Measurements from ENCODE around the gene COL27A1.

The COL27A1 gene

DNA sequence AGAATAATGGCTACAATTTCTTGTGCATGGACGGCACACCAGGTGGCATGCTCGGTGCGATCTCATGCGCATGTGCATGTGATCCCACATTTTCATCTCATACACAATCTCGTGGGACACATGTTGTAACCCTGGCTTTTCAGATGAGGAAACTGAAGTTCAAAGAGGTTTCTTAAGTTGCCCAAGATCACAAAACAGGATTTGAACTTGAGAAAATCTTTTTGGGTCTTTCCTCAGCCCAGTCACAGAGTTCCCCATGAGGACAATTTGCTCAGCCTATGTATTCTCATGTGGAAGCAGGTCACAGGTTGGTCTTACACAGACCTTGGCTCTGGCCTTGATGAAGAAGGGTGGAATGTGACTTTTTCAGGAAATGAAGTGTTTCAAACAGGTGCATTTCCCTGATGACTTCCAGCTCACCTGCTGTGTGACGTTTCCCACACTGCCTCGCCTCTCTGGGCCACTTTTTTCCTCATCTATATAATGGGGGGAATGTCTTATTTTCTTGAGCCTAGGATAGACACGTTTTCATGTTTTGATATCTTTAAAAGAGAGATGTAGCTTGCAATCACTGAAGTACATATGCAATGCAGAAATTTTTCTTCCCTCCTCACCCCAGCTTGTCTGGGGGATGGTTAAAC is 160.5 kb downstream of the COL27A1 start:
- no peak overlapping the region for H3K9ac ChIP-seq
- H3K79me2 ChIP-seq: no peaks in the 10 kb centered on the region
- H3K4me1 ChIP-seq: no peaks in the 10 kb centered on the region
- no peak overlapping the region for H3K27ac ChIP-seq
- TF ChIP-seq, protein P1, sequence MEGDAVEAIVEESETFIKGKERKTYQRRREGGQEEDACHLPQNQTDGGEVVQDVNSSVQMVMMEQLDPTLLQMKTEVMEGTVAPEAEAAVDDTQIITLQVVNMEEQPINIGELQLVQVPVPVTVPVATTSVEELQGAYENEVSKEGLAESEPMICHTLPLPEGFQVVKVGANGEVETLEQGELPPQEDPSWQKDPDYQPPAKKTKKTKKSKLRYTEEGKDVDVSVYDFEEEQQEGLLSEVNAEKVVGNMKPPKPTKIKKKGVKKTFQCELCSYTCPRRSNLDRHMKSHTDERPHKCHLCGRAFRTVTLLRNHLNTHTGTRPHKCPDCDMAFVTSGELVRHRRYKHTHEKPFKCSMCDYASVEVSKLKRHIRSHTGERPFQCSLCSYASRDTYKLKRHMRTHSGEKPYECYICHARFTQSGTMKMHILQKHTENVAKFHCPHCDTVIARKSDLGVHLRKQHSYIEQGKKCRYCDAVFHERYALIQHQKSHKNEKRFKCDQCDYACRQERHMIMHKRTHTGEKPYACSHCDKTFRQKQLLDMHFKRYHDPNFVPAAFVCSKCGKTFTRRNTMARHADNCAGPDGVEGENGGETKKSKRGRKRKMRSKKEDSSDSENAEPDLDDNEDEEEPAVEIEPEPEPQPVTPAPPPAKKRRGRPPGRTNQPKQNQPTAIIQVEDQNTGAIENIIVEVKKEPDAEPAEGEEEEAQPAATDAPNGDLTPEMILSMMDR (IDR thresholded peaks at IDR 0.05): no peak
- no peak overlapping the region for H2AFZ ChIP-seq
- H3K4me3 ChIP-seq (ENCODE audit: low read depth, low read length): no peak overlapping the region
- H3K36me3 ChIP-seq (ENCODE audit: control insufficient read depth, insufficient read depth, low read length): no peaks in the 10 kb centered on the region
- H3K9me3 ChIP-seq (ENCODE audit: control insufficient read depth, low read length): no peaks in the 10 kb centered on the region
- H3K27me3 ChIP-seq (ENCODE audit: control insufficient read depth, insufficient read depth, low read length): no peaks in the 10 kb centered on the region
- H3K4me2 ChIP-seq (ENCODE audit: low read length): no peak overlapping the region

DNA sequence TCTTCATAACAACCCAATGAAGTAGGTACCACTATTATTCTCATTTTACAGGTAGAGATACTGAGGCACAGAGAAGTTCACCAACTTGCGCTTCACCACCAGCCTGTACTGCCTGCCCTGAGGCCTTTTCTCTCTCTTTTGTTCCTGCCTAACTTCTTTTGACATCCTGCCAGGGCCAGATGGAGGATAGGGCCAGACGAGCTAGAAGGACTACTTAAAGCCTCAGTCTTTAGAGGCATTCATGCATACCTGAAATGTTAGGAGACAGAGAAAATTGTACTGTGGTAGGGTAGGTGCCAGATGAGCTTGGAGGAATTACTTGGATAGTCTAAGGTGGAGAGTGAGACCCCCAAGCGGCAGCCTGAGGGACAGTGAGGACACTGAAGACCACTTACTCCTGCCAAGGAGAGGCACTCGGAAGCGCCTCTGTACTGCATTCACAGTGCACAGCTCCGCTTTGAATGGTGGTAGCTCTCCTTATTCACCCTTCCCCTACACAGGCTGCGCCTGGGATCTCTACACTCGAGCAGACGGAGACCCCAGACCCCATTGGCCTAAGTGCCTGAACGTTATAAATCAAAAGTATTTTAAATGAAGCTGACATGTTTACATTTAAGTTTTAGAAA is 161.4 kb downstream of the COL27A1 start:
- H3K79me2 ChIP-seq: no peaks in the 10 kb centered on the region
- no peak overlapping the region for H3K4me3 ChIP-seq (ENCODE audit: low read depth, low read length)
- no peaks in the 10 kb centered on the region for H3K4me1 ChIP-seq
- H3K27ac ChIP-seq: no peak overlapping the region
- TF ChIP-seq, protein P1 (IDR thresholded peaks at IDR 0.05): no peak
- no peak overlapping the region for H2AFZ ChIP-seq
- no peak overlapping the region for H3K9ac ChIP-seq
- no peak overlapping the region for H3K4me2 ChIP-seq (ENCODE audit: low read length)
- no peaks in the 10 kb centered on the region for H3K9me3 ChIP-seq (ENCODE audit: control insufficient read depth, low read length)
- no peaks in the 10 kb centered on the region for H3K36me3 ChIP-seq (ENCODE audit: control insufficient read depth, insufficient read depth, low read length)
- no peaks in the 10 kb centered on the region for H3K27me3 ChIP-seq (ENCODE audit: control insufficient read depth, insufficient read depth, low read length)

DNA sequence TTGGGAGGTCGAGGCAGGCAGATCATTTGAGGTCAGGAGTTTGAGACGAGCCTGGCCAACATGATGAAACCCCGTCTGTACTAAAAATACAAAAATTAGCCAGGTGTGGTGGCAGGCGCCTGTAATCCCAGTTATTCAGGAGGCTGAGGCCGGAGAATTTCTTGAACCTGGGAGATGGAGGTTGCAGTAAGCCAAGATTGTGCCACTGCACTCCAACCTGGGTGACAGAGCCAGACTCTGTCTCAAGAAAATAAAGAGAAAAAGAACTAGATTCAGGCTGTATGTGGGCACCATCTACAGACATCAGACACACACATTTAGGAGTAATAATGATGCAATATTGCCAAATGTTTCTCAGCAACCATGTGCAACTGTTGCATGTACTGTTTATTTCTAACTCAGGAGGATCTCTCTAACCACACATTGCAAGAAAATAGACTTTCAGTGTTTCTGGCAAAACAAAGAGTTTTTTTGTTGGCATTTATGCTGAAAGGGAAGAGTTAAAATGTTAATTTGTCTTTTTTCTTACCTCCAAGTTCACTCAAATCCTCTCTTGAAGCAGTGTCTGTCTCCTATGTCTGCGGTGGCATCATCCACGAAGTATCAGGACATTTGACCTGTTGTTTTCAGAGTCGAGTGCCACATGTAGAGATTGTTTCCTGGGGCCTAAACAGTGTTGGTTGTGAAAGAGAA is 162.5 kb downstream of the COL27A1 start:
- TF ChIP-seq, protein P1 (IDR thresholded peaks at IDR 0.05): no peak
- H2AFZ ChIP-seq: no peak overlapping the region
- H3K27me3 ChIP-seq (ENCODE audit: control insufficient read depth, insufficient read depth, low read length): no peaks in the 10 kb centered on the region
- no peaks in the 10 kb centered on the region for H3K9me3 ChIP-seq (ENCODE audit: control insufficient read depth, low read length)
- no peak overlapping the region for H3K4me3 ChIP-seq (ENCODE audit: low read depth, low read length)
- H3K4me2 ChIP-seq (ENCODE audit: low read length): no peak overlapping the region
- H3K9ac ChIP-seq: no peak overlapping the region
- no peaks in the 10 kb centered on the region for H3K4me1 ChIP-seq
- H3K27ac ChIP-seq: no peak overlapping the region
- no peaks in the 10 kb centered on the region for H3K79me2 ChIP-seq
- no peaks in the 10 kb centered on the region for H3K36me3 ChIP-seq (ENCODE audit: control insufficient read depth, insufficient read depth, low read length)

DNA sequence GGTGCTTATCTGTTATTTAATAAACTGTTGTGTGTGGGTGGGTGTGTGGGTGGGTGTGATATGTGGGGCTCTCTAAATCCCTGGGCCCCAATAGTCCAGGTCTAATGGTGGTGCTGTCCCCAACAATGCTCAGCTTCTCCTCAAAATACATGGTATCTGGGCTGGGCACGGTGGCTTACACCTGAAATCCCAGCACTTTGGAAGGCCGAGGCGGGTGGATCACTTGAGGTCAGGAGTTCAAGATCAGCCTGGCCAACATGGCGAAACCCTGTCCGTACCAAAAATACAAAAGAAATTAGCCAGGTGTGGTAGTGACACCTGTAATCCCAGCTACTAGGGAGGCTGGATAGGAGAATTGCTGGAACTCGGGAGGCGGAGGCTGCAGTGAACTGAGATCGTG is 163.1 kb downstream of the COL27A1 start:
- Histone ChIP-seq H3K9me3 (ENCODE audit: control insufficient read depth, low read length) (no peaks in the 10 kb centered on the region), H2AFZ (no peak overlapping the region), H3K36me3 (ENCODE audit: control insufficient read depth, insufficient read depth, low read length) (no peaks in the 10 kb centered on the region), H3K4me1 (no peaks in the 10 kb centered on the region), H3K27me3 (ENCODE audit: control insufficient read depth, insufficient read depth, low read length) (no peaks in the 10 kb centered on the region), H3K27ac (no peak overlapping the region), H3K79me2 (no peaks in the 10 kb centered on the region), H3K9ac (no peak overlapping the region), H3K4me2 (ENCODE audit: low read length) (no peak overlapping the region), H3K4me3 (ENCODE audit: low read depth, low read length) (no peak overlapping the region)
- TF ChIP-seq, protein P1 (IDR thresholded peaks at IDR 0.05): no peak

All from parathyroid adenoma (tissue), 2 donors.